NCI-H446 treated with DMSO at 0.1 percent for 48 hours (cell line): ENCODE data around the gene ZNF292.
"Not testable (repeated sequence)": the region's sequence is repeated elsewhere in the genome, so short reads cannot be mapped to it uniquely, and the experiment has no call there.

Experiments
- DNase-seq: peaks from one replicate; lab custom pipeline; 2025; lab: John Stamatoyannopoulos, UW

Gene ZNF292

GRCh38 chr6:87154993-87155841 is at the start of gene ZNF292:
TSS of gene ZNF292 (plus strand) at chr6:87155565. CDS start at chr6:87155592, 27 bp downstream.
- peak; percentile 92 for DNase-seq

DNA sequence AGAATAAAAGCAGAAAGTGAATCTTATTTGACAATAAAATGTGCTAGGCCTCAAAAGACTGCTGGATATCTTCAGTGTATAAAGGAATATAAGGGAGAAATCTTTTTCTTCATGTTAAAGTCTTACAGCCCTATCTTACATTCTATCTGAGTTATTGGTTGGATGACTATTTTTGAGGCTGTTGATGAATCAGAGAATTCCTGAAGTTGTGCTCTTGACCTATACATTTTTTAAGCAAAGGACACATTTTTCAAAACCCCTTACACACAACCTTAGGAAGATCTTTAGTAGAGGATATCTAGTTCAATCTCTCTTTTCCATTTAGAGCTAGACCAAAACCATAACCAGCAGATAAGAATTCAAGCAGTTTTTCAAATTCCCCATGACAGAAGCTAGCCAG is 49.5 kb upstream of the ZNF292 start:
- DNase-seq: no peak

GRCh38 chr6:87110636-87111035 is 44.7 kb upstream of the ZNF292 start:
- no peak for DNase-seq

DNA sequence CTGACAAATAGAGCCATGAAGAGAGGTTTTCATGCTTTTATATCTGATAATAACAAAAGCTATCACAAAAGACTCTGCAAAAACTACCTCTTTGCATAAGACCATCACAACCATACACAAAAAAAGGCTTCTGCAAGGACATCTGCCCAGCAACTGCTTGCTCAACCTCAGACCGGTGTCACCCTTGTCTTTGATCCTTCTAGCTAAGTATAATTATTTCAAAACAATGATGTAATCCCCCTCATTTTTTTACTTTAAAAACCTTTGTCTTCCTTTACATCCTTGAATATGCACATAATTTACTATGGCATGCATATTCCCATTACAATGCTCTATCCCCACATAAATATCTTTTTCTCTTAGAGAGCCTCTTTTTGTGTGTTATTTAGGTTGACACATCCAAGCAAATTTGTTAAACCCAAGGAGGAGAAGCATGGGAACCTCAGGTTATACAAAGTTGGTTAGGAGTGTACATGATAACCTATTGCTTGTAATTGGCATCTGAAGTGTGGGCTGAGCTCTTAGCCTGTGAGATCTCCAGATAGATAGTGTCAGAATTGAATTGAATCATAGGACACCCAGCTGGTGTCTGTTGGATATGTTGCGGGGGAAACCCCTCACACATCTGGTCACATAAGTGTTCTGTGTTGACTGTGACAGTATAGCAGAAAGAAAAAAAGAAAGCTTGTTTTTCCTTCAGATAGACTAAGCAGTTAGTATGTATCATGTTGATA is 39.8 kb upstream of the ZNF292 start:
- DNase-seq: no peak

DNA sequence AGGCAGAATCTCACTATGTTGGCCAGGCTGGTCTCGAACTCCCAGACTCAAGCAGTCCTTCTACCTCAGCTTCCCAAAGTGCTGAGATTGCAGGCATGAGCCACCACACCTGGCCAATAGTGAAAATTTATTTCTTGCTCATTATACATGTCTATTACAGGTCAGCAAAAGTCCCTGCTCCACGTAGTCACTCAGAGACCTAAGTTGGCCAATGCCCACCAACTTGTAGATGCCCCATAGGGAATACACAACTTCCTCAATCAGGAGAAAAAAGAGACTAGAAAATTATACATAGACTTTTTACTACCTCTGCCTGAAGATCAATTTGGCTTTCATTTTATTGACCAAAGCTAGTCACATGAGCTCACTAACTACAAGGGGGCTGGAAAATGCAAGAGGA is 38.4 kb upstream of the ZNF292 start:
- DNase-seq: no peak

DNA sequence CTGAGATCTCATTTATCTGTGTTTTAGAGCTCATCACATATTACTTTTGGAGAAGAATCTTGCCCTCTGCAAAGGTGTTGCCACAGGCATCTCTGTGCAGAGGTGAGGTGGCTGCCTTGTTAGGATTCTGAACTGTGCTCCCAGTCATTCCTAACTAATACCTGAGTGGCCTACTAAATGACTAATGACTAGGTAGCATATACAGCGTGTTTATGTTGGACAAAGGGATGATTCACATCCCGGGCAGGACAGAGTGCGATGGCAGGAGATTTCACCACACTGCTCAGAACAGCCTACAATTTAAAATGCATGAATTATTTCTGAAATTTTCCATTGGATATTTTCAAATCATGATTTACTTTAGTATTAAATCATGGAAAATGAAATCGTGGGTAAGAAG is 37.3 kb upstream of the ZNF292 start:
- DNase-seq: no peak

- no peak for DNase-seq
These were observed 32.9 kb upstream of the ZNF292 start for GRCh38 chr6:87122477-87122876.

DNA sequence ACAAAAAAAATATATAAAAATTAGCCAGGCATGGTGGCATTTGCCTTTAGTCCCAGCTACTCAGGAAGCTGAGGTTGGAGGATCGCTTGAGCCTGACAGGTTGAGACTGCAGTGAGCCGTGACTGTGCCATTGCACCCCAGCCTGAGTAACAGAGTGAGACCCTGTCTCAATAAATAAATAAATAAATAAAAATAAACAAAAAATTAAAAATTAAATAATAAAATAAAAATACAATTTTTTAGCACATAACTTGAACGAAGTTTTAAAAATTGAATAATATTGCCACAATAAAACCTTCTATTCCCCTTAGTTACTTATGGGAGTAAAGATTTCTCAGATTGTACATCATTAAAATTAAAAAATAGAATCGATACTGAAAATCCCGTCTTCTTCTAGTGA is 31.3 kb upstream of the ZNF292 start:
- DNase-seq: no peak

GRCh38 chr6:87126501-87126900 is 28.9 kb upstream of the ZNF292 start:
- DNase-seq: no peak

- DNase-seq: no peak
These were observed 27.6 kb upstream of the ZNF292 start for GRCh38 chr6:87127737-87128136.

GRCh38 chr6:87136963-87137362 is 18.4 kb upstream of the ZNF292 start:
- DNase-seq: no peak

- peak; percentile 4 for DNase-seq
These were observed 16.1 kb upstream of the ZNF292 start for GRCh38 chr6:87139236-87139635.

- not testable (repeated sequence) for DNase-seq
These were observed 15.4 kb upstream of the ZNF292 start for GRCh38 chr6:87139927-87140326.

- no peak for DNase-seq
These were observed 9.0 kb upstream of the ZNF292 start for GRCh38 chr6:87146363-87146762.

- DNase-seq: no peak
These were observed 5.0 kb upstream of the ZNF292 start for GRCh38 chr6:87150406-87150805.

- no peak for DNase-seq
These were observed 3.9 kb upstream of the ZNF292 start for GRCh38 chr6:87151471-87151780.

- peak; percentile 30 for DNase-seq
These were observed 3.4 kb upstream of the ZNF292 start for GRCh38 chr6:87151781-87152525.

- peak; percentile 6 for DNase-seq
These were observed 2.8 kb upstream of the ZNF292 start for GRCh38 chr6:87152526-87152955.

GRCh38 chr6:87154641-87154992 is 748 bp upstream of the ZNF292 start:
- DNase-seq: peak; percentile 37

GRCh38 chr6:87155842-87156815 is 764 bp downstream of the ZNF292 start:
- DNase-seq: no peak

- DNase-seq: not testable (repeated sequence)
These were observed 2.2 kb downstream of the ZNF292 start for GRCh38 chr6:87157596-87157995.

DNA sequence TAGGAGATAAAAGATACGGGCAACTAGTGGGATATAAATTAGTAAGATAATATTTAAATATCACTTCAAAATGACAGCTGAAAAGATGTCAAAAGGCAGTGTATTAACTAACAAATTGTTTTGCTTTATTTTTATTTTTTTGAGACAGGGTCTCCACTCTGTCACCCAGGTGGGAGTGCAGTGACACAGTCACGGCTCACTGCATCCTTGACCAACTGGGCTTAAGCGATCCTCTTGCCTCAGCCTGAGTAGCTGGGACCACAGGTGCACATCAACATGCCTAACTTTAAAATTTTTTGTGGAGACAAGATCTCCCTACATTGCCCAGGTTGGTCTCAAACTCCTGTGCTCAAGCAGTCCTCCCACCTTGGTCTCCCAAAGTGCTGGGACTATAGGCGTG is 5.9 kb downstream of the ZNF292 start:
- DNase-seq: no peak
